ENCODE data around the gene GBA2. TPM values are rescaled to one million over a fixed set of nuclear protein-coding genes. Genes with fewer than 3 reads are reported as not detected.

Gene GBA2
- total RNA-seq, 1 donor from 2014 or later, result 84.7 TPM

- H3K9me3 Mint-ChIP-seq, result no peaks in the 10 kb centered on the region
- no peak for DNase-seq (ENCODE audit: low spot score in 2 of 2, unreplicated experiment in 2 of 2)
- H3K27me3 Mint-ChIP-seq (ENCODE audit: low read depth), result no peaks in the 10 kb centered on the region
- peak overlapping the region; percentile 94 for H3K4me3 Mint-ChIP-seq
- TF ChIP-seq CTCF (IDR thresholded peaks at IDR 0.05; ENCODE audit: unreplicated experiment), result no peak
- peaks cover 15% of the 10 kb centered on the region for H3K36me3 Mint-ChIP-seq
- H3K4me1 Mint-ChIP-seq, result peaks cover 35% of the 10 kb centered on the region
- peak overlapping the region; percentile 95 for H3K27ac Mint-ChIP-seq
These were observed 1.2 kb upstream of the GBA2 start for GRCh38 chr9:35750256-35750531.

- peaks cover 35% of the 10 kb centered on the region for H3K4me1 Mint-ChIP-seq
- no peak for DNase-seq (ENCODE audit: low spot score in 2 of 2, unreplicated experiment in 2 of 2)
- H3K36me3 Mint-ChIP-seq, result peaks cover 15% of the 10 kb centered on the region
- H3K4me3 Mint-ChIP-seq, result peak overlapping the region; percentile 94
- no peaks in the 10 kb centered on the region for H3K9me3 Mint-ChIP-seq
- no peak for TF ChIP-seq CTCF (IDR thresholded peaks at IDR 0.05; ENCODE audit: unreplicated experiment)
- peak overlapping the region; percentile 95 for H3K27ac Mint-ChIP-seq
- H3K27me3 Mint-ChIP-seq (ENCODE audit: low read depth), result no peaks in the 10 kb centered on the region
These were observed 657 bp upstream of the GBA2 start for GRCh38 chr9:35749515-35750255.

GRCh38 chr9:35748242-35748857 lies 678 bp downstream of the GBA2 start:
- Mint-ChIP-seq H3K27me3 (ENCODE audit: low read depth) (no peaks in the 10 kb centered on the region), H3K9me3 (no peaks in the 10 kb centered on the region), H3K27ac (peak overlapping the region; percentile 91), H3K4me3 (peak overlapping the region; percentile 90), H3K4me1 (peaks cover 35% of the 10 kb centered on the region), H3K36me3 (peaks cover 15% of the 10 kb centered on the region)
- no peak for TF ChIP-seq CTCF (IDR thresholded peaks at IDR 0.05; ENCODE audit: unreplicated experiment)
- DNase-seq (ENCODE audit: low spot score in 2 of 2, unreplicated experiment in 2 of 2), result no peak

- Mint-ChIP-seq H3K4me1 (peaks cover 35% of the 10 kb centered on the region), H3K9me3 (no peaks in the 10 kb centered on the region), H3K4me3 (peak overlapping the region; percentile 90), H3K27ac (peak overlapping the region; percentile 69), H3K36me3 (peaks cover 11% of the 10 kb centered on the region), H3K27me3 (ENCODE audit: low read depth) (no peaks in the 10 kb centered on the region)
- TF ChIP-seq CTCF (IDR thresholded peaks at IDR 0.05; ENCODE audit: unreplicated experiment), result no peak
- no peak for DNase-seq (ENCODE audit: low spot score in 2 of 2, unreplicated experiment in 2 of 2)
These were observed 2.4 kb downstream of the GBA2 start for GRCh38 chr9:35746583-35746982.

- no peak for DNase-seq (ENCODE audit: low spot score in 2 of 2, unreplicated experiment in 2 of 2)
- Mint-ChIP-seq H3K4me3 (no peak overlapping the region), H3K9me3 (no peaks in the 10 kb centered on the region), H3K27ac (no peak overlapping the region), H3K36me3 (peaks cover 6% of the 10 kb centered on the region), H3K4me1 (peaks cover 35% of the 10 kb centered on the region), H3K27me3 (ENCODE audit: low read depth) (no peaks in the 10 kb centered on the region)
- TF ChIP-seq CTCF (IDR thresholded peaks at IDR 0.05; ENCODE audit: unreplicated experiment), result no peak
These were observed 3.5 kb downstream of the GBA2 start for GRCh38 chr9:35745569-35745968.

Data from mesothelial cell of epicardium (in vitro differentiated cells).